ENCODE data around the gene COMMD1.

GRCh38 chr2:62099523-62100175 lies 194.2 kb downstream of the COMMD1 start:
- TF ChIP-seq CTCF (conservative IDR thresholded peaks at IDR 0.05; ENCODE audit: low read depth in 2 of 2), result no peak
- TF ChIP-seq EZH2 (IDR thresholded peaks at IDR 0.05; ENCODE audit: low read depth, unreplicated experiment), result no peak
- TF ChIP-seq POLR2AphosphoS5 (IDR thresholded peaks at IDR 0.05; ENCODE audit: low read depth), result no peak
- no peak for TF ChIP-seq JUNB (IDR thresholded peaks at IDR 0.05; ENCODE audit: unreplicated experiment)
- TF ChIP-seq EZH2phosphoT487 (IDR thresholded peaks at IDR 0.05; ENCODE audit: unreplicated experiment), result no peak
- no peak for TF ChIP-seq REST (IDR thresholded peaks at IDR 0.05; ENCODE audit: unreplicated experiment)
- TF ChIP-seq ZNF462 (CRISPR knock-in tag; IDR thresholded peaks at IDR 0.05), result no peak
- TF ChIP-seq CREB1 (CRISPR knock-in tag; IDR thresholded peaks at IDR 0.05; ENCODE audit: low read depth), result no peak
- TF ChIP-seq ZNF331 (CRISPR knock-in tag; IDR thresholded peaks at IDR 0.05; ENCODE audit: low read depth), result no peak
- TF ChIP-seq STAT1 (IDR thresholded peaks at IDR 0.05; ENCODE audit: unreplicated experiment), result no peak

Measured in GM23338 (cell line).